Adipose tissue (tissue), 3 donors: ENCODE measurements around the gene DPYSL4. TPM values are rescaled to one million over a fixed set of nuclear protein-coding genes. Genes with fewer than 3 reads are reported as not detected.

Experiments used
- H3K27ac ChIP-seq: one replicate; pipeline ENCODE4 v1.5.1; 2013; ENCODE audit warnings: low read depth, low read length
- WGBS, 3 donors: extraction: QIAGEN DNeasy Blood & Tissue Kit; methylation state at CpG; one replicate each; pipeline ENCODE4 v1.1.7; 2013; 5-methylcytosine and 5-hydroxymethylcytosine counted together
- polyA plus RNA-seq, 3 donors: library from polyadenylated mRNA; stranded (reverse); fragments of 200-250 nt; gene quantifications; one replicate each; pipeline ENCODE4 v1.2.3, GENCODE V29; 2013
- donor health status: healthy with polysubstance abuse.
- donor health status: Bipolar disorder and iron deficiency.
- donor health status: healthy.

Gene DPYSL4
- polyA plus RNA-seq, 3 donors: 0.54 to 0.82 (median 0.67) TPM

GRCh38 chr10:132187430-132188138, 836 bp downstream of the DPYSL4 start:
- H3K27ac ChIP-seq: no peak overlapping the region
- 3 to 4% (median 4%) methylated on average over 38 to 58 of the region's 58 CpGs for WGBS, 3 donors

GRCh38 chr10:132188331-132188730, 1.6 kb downstream of the DPYSL4 start:
- H3K27ac ChIP-seq: no peak overlapping the region
- 41 to 52% (median 51%) methylated on average over 13 of the region's 13 CpGs for WGBS, 3 donors

GRCh38 chr10:132189016-132189415, 2.3 kb downstream of the DPYSL4 start:
- 83 to 89% (median 88%) methylated on average over 16 of the region's 16 CpGs for WGBS, 3 donors
- H3K27ac ChIP-seq: no peak overlapping the region

DNA sequence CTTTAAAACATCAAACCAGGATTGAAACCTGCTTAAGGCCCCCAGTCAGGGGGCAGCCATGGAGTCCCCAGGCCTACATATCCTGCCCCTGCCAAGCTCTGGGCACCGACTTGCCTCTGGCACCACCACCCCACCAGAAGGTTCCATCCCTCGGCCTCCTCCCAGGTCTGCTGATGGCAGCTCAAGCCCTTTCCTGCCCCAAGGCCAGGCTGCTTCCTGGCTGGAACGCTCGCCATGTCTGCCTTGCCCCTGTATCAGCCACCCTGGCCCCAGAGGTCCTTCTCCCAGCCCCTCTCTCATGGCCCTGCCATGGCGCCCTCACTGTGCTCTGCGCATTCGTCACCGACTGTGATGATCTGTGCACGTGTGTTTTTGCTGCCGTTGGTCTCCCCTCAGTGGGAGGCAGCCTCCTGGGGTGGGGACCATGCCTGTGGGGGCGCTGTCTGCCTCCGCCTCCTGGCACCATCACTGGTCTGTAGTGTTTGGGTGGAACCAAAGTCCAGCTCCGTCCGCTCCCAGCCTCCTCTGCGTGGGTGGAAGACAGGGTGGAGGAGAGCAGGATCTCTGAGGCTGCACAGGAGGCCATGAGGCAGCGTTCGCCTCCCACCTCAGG, 3.2 kb downstream of the DPYSL4 start:
- no peak overlapping the region for H3K27ac ChIP-seq
- 80 to 86% (median 81%) methylated on average over 17 of the region's 17 CpGs for WGBS, 3 donors

- 82 to 90% (median 89%) methylated on average over 28 of the region's 28 CpGs for WGBS, 3 donors
- no peak overlapping the region for H3K27ac ChIP-seq
These were observed 5.6 kb downstream of the DPYSL4 start for GRCh38 chr10:132192076-132192975.

DNA sequence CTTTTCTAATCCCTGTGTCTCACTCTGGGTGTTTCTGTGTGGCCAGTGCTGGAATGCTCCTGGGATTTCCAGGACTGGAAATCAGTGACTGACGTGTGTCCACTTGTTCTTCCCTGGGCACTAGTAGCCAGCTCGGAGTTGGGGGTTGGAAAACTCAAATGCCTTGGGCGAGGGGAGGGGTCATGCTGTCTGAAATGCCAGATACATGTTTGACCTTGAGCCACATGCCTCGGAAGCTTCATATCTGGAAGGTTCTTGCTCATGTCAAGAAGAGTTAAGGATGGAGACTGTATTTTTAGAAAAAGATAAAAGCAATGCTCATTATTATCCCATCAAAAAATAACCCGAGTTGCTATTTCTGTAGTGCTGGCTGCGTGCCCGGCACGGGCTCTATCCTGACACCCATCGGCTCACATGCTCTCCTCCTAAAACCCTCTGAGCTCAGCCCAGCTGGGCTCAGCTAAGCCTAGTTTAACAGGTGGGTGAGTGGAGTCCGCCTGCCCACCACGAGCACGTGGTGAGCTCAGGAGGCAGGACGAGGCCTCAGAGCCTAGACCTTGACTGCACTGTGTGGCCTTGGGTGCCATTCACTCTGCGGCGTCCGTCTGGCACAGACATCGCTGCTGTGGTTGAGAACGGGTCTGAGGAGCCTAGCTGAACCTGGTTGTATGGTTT, 6.4 kb downstream of the DPYSL4 start:
- H3K27ac ChIP-seq: no peak overlapping the region
- 62 to 72% (median 72%) methylated on average over 18 of the region's 18 CpGs for WGBS, 3 donors

DNA sequence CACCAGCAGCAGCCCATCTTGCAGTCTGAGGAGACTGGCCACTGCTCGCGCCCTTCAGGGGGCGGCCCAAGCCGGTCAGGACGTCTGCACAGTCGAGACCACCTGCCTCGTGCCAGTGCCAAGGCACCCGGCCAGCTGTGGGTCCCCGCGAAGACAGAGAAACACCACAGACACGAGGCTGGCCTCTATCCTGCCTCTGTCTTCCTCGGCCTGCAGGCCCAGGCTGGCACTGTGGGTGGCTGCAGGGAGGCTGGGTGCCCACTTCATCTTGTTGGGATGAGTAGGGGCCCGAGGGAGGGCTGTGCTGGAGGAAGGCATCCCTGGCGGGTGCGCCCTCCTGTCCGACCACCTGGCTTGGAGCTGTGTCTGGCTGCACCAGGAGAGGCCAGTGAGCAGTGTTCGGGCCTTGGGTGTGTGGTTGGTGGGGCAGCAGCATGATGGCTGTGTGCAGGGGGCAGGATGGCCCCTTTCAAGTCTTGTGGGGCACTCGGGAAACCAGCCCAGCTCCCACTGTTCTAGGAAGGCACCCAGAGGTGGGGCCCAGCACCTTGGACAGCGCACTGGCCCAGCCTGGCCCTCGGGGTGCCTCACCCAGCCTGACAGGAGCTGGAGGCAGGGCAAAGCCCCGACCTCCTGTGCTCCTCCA, 7.3 kb downstream of the DPYSL4 start:
- no peak overlapping the region for H3K27ac ChIP-seq
- WGBS, 3 donors: 81 to 83% (median 81%) methylated on average over 18 to 21 of the region's 21 CpGs

GRCh38 chr10:132194726-132195125, 8.0 kb downstream of the DPYSL4 start:
- 93 to 96% (median 95%) methylated on average over 11 to 15 of the region's 15 CpGs for WGBS, 3 donors
- H3K27ac ChIP-seq: no peak overlapping the region

- 85 to 90% (median 89%) methylated on average over 13 of the region's 13 CpGs for WGBS, 3 donors
- H3K27ac ChIP-seq: no peak overlapping the region
These were observed 8.8 kb downstream of the DPYSL4 start for GRCh38 chr10:132195366-132196075.

DNA sequence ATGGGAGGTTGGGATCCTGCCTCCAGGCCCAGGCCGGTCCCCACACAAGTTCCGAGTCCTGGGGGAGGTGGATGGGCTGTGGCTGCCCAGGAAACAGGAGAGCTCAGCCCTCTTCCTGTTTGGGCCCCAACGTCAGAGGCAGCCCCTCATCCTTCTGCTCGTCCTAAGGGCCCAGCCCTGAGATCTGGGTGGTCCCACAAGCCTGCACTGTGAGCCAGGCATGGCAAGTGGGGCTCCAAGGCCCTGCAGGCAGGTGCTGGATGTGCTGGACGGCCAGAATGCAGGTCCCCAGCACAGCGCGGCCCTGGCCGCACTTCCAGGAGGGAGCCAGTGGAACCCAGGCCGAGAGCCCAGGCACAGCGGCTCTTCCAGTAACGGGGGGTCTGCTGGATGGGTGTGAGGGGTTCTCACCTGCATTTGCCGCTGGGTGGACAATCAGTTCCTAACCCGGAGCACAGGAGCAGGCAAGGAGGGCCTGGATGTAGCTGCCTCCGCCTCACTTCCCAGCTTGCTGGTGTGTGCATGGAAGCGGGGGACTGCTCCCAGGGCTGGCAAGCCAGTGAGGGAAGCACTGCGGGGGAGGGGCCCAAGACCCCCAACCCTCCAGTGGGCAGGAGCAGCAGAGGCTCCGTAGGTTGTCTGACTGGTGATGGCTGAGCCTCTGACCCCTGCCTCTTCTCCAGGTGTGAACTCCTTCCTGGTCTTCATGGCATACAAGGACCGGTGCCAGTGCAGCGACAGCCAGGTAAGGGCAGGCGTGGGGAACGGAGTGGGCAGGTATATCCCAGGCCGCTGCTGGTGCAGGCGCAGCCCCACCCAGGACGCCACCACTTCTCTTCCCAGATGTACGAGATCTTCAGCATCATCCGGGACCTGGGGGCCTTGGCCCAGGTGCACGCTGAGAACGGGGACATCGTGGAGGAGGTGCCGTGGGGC, 9.7 kb downstream of the DPYSL4 start:
- H3K27ac ChIP-seq: no peak overlapping the region
- 83 to 87% (median 85%) methylated on average over 30 of the region's 30 CpGs for WGBS, 3 donors

DNA sequence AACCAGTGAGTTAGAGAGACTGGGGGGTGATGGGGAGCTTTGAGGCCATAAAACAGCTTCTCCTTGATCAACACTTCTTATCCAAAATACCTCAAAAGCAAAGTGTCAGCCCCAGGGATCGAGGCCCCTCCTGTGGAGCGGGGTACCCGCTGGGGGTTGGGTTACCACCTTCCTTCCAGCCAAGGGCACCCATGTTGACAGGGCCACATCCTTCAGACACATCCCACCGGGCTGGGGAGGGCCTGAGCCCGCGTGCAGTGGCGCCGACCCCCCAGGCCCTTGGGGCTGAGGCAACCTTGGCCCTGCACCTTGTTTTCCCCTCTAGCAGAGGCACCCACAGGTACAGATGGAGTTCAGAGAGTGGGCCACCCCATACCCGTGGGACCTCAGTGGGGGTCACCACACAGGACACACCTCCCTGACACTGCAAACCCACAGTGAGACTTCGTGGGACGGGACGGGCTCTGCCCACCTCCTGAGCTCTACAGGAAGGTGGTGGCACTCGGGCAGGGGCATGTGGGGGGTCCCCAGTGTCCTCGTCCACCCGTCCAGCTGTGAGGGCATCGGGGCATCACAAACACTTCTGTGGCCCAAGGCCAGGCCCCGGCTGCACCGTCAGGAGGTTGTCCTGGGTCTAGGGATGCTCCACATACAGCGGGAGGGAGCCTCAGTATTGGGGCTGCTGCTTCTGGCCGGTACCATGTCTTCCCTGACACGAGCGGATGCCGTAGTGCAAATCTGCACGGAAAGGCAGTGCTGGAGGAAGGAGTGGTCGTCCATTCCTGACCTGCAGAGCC, 10.7 kb downstream of the DPYSL4 start:
- 74 to 84% (median 80%) methylated on average over 25 of the region's 25 CpGs for WGBS, 3 donors
- no peak overlapping the region for H3K27ac ChIP-seq

- H3K27ac ChIP-seq: no peak overlapping the region
- WGBS, 3 donors: 63 to 92% (median 80%) methylated on average over 3 of the region's 3 CpGs
These were observed 11.3 kb downstream of the DPYSL4 start for GRCh38 chr10:132198068-132198370.

GRCh38 chr10:132198381-132199181, 11.8 kb downstream of the DPYSL4 start:
- 84 to 93% (median 92%) methylated on average over 33 to 35 of the region's 35 CpGs for WGBS, 3 donors

GRCh38 chr10:132199268-132199853, 12.6 kb downstream of the DPYSL4 start:
- H3K27ac ChIP-seq: no peak overlapping the region
- WGBS, 3 donors: 75 to 76% (median 76%) methylated on average over 10 to 11 of the region's 11 CpGs

More at GRCh38 chr10:132198381-132199181, 11.8 kb downstream of the DPYSL4 start:
- H3K27ac ChIP-seq: no peak overlapping the region

- H3K27ac ChIP-seq: no peak overlapping the region
- WGBS, 3 donors: 67 to 84% (median 79%) methylated on average over 16 of the region's 16 CpGs
These were observed 13.1 kb downstream of the DPYSL4 start for GRCh38 chr10:132199854-132200311.
